ENCODE results near the gene TEX38.
"Not testable (repeated sequence)": the region's sequence is repeated elsewhere in the genome, so short reads cannot be mapped to it uniquely, and the experiment has no call there.

DNA sequence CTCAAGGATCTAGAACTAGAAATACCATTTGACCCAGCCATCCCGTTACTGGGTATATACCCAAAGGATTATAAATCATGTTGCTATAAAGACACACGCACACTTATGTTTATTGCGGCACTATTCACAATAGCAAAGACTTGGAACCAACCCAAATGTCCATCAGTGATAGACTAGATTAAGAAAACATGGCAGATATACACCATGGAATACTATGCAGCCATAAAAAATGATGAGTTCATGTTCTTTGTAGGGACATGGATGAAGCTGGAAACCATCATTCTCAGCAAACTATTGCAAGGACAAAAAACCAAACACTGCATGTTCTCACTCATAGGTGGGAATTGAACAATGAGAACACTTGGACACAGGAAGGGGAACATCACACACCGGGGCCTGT, 23.0 kb downstream of the TEX38 start:
- TF ChIP-seq POLR2A, CTCF (IDR thresholded peaks at IDR 0.05): not testable (repeated sequence)
